ENCODE measurements around the gene DNAI4. TPM values are rescaled to one million over a fixed set of nuclear protein-coding genes. Genes with fewer than 3 reads are reported as not detected.
A peak's percentile ranks its signal among the peaks of the same experiment; 100 is the strongest.

Gene DNAI4
- total and polyA plus RNA-seq, 9 of the 15 experiments (the other 6 are each of a cell fraction or from before 2014, with no cell fraction given): 0.57 to 4.8 (median 2.6) TPM; not detected in 1

DNA sequence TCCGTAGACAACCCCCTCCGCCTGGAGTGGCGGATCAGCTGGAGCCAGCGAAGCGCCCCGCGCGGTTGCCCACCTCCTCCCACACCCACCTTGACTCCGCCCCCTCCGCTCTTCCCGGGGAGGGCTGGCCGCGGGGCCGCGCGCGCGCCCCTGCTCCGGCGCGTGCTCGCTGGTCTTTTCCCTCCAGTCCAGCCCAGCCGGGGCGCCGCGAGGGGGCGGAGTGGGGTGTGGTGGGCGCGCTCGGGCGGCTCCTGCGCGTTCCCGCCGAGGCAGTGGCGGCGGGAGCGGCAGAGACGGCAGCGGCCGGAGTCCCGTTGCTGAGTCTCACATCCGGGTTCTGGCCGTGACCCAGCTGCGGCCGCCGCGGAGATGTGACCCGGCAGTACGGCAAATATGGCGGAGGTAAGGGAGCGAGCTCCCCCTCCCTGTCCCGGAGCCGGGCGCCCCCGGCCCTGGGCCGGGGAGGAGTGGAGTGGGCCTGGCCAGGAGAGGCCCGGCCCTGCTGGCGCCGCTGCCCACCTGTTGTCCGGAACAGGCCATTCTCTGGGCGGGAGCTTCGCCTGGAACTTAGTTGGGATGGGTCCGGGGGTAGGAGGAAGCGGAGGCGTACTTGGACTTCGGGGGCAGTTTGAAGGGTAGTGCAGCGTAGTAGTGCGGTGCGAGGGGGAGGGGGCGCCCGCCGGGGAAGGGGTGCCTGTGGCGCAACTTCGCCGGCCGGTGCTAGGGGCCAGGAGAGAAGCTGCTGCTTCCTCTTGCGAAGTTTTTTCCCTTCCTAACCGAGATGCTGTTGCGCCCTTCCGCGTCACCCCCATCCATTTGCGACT is 5.6 kb upstream of the DNAI4 start (continued):
- TF ChIP-seq, protein P1, sequence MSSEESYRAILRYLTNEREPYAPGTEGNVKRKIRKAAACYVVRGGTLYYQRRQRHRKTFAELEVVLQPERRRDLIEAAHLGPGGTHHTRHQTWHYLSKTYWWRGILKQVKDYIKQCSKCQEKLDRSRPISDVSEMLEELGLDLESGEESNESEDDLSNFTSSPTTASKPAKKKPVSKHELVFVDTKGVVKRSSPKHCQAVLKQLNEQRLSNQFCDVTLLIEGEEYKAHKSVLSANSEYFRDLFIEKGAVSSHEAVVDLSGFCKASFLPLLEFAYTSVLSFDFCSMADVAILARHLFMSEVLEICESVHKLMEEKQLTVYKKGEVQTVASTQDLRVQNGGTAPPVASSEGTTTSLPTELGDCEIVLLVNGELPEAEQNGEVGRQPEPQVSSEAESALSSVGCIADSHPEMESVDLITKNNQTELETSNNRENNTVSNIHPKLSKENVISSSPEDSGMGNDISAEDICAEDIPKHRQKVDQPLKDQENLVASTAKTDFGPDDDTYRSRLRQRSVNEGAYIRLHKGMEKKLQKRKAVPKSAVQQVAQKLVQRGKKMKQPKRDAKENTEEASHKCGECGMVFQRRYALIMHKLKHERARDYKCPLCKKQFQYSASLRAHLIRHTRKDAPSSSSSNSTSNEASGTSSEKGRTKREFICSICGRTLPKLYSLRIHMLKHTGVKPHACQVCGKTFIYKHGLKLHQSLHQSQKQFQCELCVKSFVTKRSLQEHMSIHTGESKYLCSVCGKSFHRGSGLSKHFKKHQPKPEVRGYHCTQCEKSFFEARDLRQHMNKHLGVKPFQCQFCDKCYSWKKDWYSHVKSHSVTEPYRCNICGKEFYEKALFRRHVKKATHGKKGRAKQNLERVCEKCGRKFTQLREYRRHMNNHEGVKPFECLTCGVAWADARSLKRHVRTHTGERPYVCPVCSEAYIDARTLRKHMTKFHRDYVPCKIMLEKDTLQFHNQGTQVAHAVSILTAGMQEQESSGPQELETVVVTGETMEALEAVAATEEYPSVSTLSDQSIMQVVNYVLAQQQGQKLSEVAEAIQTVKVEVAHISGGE (CRISPR knock-in tag; IDR thresholded peaks at IDR 0.05): peak in 1 of 3 experiments; percentile 85; a peak in 2 of 6 replicates
- TF ChIP-seq CCNT2 (IDR thresholded peaks at IDR 0.05; ENCODE audit: borderline replicate concordance, extremely low read depth, insufficient read length, low read depth, low read length) (peak; percentile 88), ZNF263 (CRISPR knock-in tag; IDR thresholded peaks at IDR 0.05; ENCODE audit: borderline replicate concordance) (no peak; the same call in 1 of the 2 replicates), MECOM (CRISPR knock-in tag; IDR thresholded peaks at IDR 0.05) (no peak; the same call in 1 of the 2 replicates), TCF7 (IDR thresholded peaks at IDR 0.05; ENCODE audit: borderline replicate concordance) (0 out of 2 replicates have a peak, but pooled peaks have one; percentile 51), ZNF232 (CRISPR knock-in tag; IDR thresholded peaks at IDR 0.05) (no peak), CTBP1 (IDR thresholded peaks at IDR 0.05; ENCODE audit: borderline replicate concordance) (peak; percentile 92), SNRNP70 (optimal IDR thresholded peaks at IDR 0.05; ENCODE audit: low read depth, low read length) (no peak), ZNF589 (CRISPR knock-in tag; IDR thresholded peaks at IDR 0.05; ENCODE audit: low read depth) (peak; percentile 97), PCBP2 (IDR thresholded peaks at IDR 0.05; ENCODE audit: low read depth, low read length, poor library complexity, severe bottlenecking) (no peak), EWSR1 (IDR thresholded peaks at IDR 0.05; ENCODE audit: borderline replicate concordance, low read depth, partially characterized antibody) (no peak), YBX1 (IDR thresholded peaks at IDR 0.05) (no peak), ZKSCAN3 (CRISPR knock-in tag; IDR thresholded peaks at IDR 0.05) (no peak), XRCC5 (IDR thresholded peaks at IDR 0.05; ENCODE audit: low read depth, low read length) (no peak)
- TF ChIP-seq, protein P2, sequence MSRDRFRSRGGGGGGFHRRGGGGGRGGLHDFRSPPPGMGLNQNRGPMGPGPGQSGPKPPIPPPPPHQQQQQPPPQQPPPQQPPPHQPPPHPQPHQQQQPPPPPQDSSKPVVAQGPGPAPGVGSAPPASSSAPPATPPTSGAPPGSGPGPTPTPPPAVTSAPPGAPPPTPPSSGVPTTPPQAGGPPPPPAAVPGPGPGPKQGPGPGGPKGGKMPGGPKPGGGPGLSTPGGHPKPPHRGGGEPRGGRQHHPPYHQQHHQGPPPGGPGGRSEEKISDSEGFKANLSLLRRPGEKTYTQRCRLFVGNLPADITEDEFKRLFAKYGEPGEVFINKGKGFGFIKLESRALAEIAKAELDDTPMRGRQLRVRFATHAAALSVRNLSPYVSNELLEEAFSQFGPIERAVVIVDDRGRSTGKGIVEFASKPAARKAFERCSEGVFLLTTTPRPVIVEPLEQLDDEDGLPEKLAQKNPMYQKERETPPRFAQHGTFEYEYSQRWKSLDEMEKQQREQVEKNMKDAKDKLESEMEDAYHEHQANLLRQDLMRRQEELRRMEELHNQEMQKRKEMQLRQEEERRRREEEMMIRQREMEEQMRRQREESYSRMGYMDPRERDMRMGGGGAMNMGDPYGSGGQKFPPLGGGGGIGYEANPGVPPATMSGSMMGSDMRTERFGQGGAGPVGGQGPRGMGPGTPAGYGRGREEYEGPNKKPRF (IDR thresholded peaks at IDR 0.05; ENCODE audit: low read depth, low read length): no peak
- TF ChIP-seq, protein P3, sequence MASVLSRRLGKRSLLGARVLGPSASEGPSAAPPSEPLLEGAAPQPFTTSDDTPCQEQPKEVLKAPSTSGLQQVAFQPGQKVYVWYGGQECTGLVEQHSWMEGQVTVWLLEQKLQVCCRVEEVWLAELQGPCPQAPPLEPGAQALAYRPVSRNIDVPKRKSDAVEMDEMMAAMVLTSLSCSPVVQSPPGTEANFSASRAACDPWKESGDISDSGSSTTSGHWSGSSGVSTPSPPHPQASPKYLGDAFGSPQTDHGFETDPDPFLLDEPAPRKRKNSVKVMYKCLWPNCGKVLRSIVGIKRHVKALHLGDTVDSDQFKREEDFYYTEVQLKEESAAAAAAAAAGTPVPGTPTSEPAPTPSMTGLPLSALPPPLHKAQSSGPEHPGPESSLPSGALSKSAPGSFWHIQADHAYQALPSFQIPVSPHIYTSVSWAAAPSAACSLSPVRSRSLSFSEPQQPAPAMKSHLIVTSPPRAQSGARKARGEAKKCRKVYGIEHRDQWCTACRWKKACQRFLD (CRISPR knock-in tag; IDR thresholded peaks at IDR 0.05): peak; percentile 98
- TF ChIP-seq, protein P4, sequence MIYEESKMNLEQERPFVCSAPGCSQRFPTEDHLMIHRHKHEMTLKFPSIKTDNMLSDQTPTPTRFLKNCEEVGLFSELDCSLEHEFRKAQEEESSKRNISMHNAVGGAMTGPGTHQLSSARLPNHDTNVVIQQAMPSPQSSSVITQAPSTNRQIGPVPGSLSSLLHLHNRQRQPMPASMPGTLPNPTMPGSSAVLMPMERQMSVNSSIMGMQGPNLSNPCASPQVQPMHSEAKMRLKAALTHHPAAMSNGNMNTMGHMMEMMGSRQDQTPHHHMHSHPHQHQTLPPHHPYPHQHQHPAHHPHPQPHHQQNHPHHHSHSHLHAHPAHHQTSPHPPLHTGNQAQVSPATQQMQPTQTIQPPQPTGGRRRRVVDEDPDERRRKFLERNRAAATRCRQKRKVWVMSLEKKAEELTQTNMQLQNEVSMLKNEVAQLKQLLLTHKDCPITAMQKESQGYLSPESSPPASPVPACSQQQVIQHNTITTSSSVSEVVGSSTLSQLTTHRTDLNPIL (CRISPR knock-in tag; IDR thresholded peaks at IDR 0.05): no peak
